Fibroblast of the conjunctiva (primary cell): Measurements from ENCODE around the gene KRT79.

ENCODE experiments used
- DNase-seq: peaks from one replicate; pipeline ENCODE4 v3.0.0-alpha.2; 2010; ENCODE audit warnings: low read depth

KRT79 gene

DNA sequence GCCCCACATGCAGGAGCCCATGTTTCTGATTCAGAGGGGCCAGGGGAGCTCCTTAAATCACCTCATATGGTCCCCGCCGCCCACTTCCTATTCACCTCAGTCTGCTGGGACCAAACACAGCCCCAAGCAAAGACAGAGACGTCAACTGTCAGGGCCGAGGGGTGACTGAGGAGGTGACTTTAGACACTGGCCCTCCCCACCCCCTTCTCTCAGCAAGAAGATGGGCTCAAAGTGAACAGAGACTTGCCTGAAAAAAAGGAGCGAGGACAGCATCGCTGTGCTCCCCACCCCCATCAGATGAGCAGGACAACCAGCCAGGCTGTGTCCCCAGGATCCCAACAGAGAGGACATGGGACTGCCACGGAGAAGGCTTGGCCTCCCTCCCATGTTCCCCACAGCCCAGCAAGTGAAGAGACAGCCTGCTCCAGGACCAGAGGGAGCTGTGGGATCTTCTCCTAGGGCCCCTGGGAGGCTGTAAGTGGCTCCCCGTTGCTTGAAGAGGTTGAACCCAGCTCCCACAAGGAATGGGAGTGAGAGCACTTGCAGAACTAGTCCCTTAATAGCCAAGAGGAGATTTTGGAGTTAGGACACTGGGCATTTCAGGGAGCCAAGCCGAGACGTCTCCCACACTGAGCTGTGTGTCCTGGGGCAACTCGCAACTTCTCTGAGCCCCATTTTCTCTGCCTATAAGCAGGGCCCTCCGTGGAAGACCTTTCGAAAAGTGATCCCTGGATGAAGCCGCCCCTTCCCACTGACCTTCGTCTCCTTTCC, 1.3 kb upstream of the KRT79 start:
- no peak for DNase-seq

DNA sequence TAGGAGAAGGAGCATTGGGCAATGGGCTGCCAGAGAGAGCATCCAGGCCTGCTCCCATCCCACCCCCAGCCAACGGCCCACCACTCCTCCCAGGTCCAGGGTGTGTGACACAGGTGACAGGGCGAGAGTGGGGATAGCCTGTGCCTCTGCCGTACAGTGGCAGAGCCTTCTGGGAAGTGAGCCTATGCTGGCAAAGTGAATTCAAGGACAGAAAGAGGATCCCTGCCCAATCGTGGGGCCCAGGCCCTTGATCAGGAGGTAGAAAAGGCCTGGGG, 553 bp upstream of the KRT79 start:
- DNase-seq, result no peak

DNA sequence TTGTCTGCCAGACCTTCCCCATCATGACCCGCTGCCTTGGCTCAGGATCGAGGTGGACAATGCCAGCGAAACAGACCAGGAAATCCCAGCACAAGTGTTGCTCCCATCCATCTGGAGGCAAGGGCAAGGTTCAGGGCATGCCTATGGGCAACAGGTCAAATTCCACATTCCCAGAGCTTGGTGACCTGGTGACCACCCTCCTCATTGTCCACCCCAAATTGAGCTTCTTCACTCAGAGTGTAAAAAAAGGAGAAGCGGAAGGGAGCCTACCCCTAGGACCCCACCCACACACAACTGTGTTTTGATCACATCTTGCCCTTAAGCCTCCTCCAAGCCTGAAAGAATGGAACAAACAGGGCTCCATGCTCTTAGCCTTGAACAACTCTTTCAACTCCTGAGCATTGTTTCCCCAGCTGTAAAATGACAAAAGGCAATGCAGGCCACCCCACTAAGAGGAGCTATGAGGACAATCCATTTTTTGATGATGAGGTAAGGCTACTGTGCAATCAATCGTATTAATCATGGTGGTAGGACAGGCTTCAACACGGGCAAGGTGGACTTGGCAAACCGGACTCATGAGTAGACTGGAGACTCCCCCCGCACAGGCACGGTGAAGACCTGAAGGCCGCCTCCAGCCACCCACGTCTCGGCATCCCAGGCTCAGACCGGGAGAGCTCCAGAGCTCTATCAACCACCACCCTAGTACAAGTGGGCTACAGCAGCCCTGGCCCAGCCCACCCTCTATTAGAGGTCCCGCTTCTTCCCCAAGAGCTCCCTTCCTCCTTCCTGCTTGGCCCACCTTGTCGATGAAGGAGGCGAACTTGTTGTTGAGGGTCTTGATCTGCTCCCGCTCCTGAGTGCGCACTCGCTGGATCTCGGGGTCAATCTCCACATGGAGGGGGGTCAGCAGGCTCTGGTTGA, 866 bp downstream of the KRT79 start:
- no peak for DNase-seq

DNA sequence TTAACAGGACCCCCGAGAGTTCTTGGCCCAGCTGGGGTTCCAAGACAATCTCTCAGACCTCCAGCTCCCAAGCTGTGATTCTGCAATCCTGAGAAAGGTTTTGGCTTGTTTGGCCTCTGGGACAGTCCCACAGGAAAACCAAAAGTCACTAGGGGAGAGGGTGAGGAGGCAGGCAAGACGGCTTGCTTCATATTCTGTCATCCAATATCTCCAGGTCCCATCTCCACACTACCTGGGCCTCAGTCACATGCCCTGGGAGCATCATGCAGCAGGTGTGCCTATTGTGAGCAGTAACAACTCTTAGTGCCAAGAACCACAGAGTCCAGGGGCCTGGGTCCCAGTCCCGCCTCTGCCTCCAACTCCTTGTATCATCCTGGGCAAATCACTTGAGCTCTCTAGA, 1.7 kb downstream of the KRT79 start:
- DNase-seq, result no peak

DNA sequence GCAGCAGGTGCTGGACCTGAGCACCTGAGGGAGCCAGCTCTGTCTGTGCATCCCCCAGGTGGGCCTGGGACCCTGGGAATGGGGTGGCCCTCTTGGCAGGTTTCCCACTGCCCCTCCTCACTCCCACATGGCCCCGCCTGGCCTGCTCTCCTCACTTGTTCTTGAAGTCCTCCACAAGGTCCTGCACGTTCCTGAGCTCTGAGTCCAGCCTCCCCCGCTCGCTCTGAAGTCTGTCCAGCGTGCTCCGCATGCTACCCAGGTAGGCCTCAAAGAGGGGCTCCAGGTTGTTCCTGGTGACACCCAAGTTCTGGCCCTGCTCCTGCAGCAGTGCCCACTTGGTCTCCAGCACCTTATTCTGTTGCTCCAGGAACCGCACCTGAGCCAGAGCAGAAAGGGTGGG, 2.9 kb downstream of the KRT79 start:
- DNase-seq, result no peak

DNA sequence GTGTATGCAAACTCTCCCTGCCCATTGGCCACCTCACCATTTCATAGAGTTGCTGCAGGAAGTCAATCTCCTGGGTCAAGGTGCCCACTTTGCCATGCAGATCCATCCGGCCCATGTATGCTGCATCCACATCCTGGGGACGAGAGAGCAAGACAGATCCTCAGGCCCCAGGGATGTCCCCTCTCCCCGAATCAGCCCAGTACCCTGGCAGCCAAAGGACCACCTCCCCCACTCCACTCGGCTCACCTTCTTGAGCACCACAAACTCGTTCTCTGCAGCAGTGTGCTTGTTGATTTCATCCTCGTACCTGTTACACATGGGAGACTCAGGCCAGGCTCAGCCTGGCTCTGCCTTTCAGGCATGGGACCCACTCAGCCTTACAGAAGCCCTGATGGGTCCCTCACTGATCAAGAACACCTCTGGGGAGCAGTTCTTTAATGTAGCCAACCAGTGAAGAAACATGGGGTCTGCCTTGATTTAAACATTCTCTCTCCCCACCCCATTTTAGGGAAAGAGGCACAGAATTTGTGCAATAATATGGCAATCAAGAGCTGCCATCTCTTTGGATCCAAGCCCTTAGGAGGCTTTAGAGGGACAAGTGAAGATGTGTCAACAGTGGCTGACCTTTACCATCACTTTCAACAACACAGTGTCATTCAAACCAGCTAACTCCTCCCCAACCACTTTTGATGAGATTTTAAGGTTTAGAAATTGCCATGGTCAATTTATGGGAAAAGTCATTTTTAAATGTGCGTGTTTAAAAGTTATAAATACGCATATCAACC, 3.9 kb downstream of the KRT79 start:
- no peak for DNase-seq

DNA sequence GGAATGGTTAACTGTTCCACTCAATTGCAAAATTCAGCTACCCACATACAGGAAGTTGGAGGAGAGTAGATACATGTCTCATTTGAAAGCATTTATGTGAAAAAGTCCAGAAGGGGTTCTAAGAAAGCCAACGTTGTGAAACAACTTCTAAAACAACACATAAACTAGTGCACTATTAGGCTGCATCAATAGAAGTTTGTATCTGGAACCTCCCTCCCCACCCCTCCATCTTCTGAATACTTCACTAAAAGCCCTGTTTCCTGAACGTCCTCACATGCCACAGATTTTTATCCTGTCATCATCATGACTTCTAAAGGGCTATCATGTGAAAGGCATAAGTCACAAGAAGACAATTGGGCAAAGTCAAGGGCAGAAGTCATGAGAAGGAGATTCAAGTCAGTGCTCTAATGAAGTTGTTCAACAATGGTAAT, 5.5 kb downstream of the KRT79 start:
- DNase-seq, result no peak

DNA sequence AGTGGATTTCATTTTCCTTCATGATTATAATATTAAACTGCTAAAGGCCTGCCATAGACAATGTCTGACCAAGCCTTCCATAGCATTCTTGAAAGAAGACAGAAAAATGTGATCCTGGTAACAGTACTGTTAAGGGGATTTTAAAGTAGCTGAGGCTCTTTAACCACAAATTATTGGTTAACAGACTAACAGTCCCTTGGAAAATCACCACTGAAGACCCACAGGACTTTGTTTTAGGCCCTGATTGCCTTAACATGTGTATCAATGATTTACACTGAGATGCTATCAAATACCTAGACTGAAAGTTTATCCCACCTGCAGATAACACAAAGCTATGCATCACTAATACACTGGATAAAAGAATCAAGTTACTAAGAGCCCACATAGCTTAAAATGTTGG, 6.0 kb downstream of the KRT79 start:
- no peak for DNase-seq

DNA sequence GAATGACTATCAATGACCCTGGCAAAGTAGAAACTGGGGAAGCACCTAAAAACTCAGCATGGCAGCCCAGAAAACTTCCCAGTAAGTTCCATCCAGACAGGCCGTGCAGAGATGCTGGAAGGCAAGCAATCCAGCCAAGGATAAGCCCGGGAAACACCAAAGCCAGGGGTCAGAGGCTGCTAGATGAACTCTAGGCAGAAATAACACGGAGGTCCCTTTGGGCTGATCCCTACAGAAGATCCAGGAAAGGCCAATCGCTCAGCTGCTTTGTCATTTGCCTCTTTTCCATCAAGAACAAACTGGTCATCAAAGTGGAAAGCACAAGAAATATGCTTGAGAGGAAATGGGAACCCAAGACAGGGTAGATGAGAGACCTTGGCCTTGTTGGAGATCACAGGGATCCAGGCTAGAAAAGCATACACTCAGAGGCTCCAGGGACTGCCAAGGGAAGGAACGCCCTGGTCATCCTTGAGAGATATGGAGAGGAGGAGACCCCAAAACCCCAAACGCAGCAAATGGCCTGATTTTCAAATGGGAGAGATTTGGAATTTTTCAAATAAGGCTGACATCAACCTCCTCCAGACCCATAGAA, 6.5 kb downstream of the KRT79 start:
- DNase-seq, result no peak

DNA sequence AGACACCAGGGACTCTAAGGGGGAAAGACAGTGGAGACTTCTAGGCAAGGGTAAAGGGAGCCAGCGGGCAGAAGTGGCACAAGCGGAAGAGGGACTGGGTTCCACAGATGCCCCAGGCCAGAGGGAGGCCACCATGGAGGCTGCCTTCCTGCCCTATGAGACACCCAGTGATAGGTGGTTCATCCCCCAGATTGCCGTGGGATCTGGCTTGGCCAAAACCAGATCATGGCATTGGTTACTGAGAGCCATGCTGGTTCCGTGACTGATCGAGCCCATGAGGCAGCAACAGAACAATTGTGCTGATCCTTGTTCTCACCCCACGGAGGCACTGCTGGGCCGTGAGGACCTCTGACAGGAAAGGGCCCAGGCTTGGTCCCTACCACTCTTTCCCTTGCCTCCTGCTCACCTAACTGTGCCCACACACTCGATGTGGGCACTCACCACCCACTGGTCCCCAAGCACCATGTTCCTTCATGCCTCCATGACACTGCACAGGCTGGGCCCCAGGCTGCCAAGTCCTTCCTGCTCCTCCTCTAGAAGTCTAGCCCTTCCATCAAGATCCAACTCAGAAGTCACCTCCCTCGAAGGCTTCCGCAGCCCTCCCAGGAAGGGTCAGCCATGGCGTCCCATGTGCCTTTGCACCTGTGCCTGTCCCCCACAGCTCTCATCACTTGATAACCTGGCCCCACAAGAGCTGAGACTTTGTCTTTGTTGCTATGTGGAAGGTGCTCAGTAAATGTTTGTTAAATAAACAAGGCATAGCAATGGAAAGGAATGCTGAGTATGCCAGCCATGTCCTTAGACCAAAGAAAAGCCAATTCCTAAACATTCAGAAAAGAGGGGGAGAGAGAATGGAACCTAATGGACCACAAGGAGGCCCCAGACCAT, 7.3 kb downstream of the KRT79 start:
- DNase-seq, result no peak

DNA sequence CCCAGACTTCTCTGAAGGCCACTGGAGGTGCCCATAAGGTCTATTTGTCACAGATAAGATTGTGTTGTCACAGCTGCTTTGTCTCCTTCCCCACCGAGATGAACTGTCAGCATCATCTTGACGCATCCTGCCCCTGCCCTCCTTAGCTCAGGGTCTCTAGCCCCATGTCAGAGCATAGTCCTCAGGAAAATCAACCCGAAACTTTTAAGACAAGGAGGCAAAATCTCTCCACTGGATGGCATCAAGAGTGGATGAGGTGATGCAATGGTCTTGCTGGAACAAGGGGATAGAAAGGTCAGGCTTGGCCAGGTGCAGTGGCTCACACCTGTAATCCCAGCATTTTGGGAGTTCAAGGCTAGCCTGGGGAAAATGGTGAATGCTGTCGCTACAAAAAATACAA, 8.2 kb downstream of the KRT79 start:
- no peak for DNase-seq

DNA sequence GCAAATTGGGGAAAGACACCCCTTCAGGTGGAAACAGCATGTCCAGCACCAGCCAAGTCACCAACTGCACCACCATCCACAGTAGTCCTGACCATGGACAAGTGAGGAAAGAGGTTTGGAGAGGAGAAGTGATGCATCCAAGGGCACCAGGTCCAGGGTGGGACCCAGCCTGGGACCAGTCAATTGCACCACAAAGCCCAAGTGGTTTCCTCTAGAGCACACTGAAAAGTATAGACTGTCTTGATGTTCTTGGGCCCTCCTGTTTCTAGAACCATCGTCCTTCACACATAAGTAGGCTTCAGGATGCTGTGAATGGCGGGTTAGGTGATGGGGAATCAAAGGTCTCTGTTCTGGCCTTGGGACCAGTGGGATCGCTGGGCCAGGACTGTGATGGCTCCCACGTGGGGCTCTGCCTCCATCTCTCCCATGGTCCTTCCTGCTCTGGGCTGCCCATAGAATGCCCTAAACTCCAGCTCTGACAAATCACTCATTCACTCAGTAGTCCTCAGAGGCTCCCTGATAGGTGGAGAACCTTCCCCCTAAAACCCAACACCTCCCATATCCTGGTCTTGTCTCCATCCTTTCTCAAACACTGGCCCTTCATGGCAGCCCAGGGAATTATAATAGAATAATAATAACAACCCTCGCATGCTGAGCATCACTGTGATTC, 9.2 kb downstream of the KRT79 start:
- DNase-seq, result no peak

DNA sequence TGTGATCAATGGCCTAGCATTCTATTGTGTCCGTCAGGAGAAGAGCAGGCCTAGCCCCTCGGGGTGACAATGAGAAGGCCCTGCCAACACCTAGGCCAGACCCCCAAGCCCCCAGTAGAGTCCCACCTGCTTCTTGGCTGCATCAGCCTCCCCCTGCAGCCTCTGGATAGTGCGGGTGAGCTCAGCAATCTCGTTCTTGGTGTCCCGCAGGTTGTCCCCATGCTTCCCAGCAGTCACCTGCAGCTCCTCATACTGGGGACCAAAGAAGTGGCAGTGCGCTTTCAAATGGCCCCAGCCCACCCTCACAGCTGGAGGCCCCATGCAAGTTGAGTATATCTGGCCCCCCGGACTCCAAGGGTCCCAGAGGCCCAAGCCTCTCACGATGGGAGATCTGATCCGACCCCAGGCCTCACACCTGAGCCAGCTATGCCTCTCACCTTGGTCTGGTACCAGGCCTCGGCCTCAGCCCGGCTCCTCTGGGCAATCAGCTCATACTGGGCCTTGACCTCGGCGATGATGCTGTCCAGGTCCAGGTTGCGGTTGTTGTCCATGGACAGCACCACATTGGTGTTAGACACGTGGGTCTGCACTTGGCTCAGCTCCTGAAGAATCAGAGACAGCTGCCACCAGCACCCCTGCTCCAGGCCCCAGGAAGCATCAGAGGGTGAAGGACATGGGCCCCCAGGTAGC, 10.2 kb downstream of the KRT79 start:
- DNase-seq, result no peak

DNA sequence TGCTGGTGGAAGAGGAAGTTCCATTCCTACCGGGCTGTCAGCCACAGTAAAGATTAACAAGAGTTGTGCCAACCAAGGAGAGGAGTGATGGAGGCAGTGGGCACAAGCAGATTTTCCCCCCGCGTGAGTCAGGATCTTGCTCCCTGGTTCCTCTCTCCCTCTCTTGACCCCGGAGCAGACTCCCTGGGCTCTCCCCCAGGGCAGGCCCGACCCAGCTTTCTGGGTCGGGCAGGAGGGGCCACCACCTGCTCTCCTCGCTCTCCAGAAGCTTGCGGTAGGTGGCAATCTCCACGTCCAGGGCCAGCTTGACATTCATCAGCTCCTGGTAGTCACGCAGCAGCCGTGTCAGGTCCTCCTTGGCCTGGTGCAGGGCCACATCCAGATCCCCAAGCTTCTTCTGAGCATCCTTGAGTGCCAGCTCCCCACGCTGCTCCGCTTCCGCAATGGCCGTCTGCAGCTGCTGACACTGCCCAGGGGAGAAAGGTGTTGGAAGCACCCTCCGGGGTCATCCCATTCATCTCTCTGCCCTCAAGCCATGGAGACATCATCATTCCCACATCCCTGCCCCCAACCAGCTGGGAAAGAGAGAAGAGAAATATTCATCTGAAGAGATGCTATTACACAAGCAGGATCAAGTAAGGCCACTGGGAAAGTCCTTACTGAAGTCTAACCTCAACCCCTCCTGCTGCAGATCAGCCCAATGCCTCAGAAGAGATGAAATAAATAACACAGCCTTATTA, 11.2 kb downstream of the KRT79 start:
- DNase-seq, result no peak

DNA sequence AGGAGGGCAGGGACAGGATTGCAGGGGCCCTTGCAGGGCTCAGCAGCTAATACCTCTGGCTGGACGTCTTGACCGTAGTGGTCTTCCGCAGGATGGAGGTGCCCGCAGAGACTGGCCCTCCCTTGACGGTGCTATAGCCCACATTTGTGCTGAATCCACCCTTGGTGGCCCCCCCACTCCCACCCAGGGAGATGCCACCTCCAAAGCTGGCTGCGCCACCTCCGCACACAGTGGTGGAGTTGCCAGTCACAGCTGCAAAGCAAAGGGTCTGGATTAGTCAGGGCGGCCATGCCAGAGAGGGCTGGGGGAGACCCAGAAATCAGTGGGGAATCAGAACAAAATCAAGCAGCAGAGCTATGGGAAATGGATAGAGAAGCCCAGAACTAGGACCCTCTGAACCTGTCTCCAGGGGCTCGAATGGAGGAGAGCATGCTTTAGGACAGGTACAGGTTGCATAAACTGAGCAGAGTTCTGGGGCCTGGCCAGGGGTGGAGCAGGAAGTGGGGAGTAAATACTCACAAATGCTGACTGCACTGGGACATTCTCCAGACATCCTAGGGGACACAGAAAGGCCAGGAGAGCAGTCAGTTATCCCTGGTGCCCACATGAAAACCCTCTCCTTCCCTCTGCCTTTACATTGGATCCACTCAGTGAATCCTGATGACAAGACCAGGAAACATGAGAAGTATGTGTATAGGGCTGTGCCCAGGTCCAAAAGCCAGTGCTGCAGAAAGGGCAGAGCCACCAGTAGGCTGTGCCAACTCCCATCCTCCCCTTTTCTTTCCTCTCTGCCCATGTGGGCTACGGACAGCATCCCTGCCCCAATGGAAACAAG, 12.1 kb downstream of the KRT79 start:
- DNase-seq, result no peak

DNA sequence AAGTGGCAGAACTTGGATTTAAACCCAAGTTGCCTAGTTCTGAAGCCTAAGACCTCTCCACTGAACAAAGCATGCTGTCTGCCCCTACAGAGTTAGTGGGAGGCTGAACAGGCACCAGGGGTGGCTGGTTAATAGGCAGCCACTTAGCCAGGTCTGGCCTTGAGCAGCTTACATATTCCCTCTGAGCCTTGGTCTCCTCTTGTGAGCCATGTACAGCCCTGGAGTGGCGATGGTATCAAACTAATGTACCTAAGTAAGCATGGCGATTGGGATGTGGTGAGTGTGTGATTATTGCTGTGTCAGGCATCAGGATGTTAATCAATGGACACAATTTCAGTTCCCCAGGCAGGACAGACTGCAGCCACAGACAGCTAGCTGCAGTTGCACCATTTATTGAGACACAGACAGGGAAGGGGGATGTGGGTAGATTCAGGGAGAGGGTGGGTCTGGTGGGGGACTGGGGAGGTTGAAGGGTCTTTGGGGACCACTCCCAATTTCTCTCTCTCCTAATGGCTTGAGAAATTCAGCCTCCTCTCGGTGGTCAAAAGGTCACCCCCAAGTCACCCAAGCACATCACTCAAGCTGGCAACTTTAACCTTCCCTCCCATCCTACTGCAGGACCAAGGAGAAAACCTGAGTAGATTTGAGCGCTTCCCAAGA, 12.9 kb downstream of the KRT79 start:
- DNase-seq, result no peak

DNA sequence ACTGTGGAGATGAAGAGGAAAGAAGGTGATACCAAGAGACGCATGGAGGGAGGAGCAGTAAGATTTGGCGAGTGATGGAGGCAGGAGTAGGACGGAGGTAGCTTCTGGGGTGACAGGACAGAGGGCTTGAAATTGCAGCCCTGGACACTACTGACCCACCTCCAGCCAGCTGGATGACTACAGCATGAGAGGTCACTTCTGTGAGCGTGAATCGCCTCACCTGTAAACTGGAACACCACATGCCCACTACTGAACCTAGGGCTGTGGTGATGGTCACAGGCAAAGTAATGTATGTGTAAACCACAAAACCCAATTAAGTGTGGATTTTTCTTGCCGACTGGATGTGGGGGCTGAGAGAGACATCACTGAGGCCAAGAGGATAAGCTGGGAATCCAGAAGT, 13.6 kb downstream of the KRT79 start:
- DNase-seq, result no peak
